SK-N-SH treated with all-trans-retinoic acid at 6 μM for 48 hours (cell line): Measurements from ENCODE around the gene ELMO1.

Source experiments
- BACH2 ChIP-seq: fragments of 250-450 bp; sonication (Bioruptor Pico); IDR thresholded peaks from 2 replicates; pipeline ENCODE4 v1.9.0; 2021; ENCODE audit warnings: mild to moderate bottlenecking, borderline replicate concordance
- CSRNP3 ChIP-seq: fragments of 250-450 bp; sonication (Bioruptor Pico); IDR thresholded peaks from 2 replicates; pipeline ENCODE4 v1.5.1; 2021; ENCODE audit warnings: mild to moderate bottlenecking, moderate library complexity
- ISL1 ChIP-seq: fragments of 250-450 bp; sonication (Bioruptor Pico); IDR thresholded peaks from 2 replicates; pipeline ENCODE4 v2.1.2; 2022; ENCODE audit warnings: mild to moderate bottlenecking, moderate library complexity
- PATZ1 ChIP-seq: fragments of 250-450 bp; sonication (Bioruptor Pico); IDR thresholded peaks from 2 replicates; pipeline ENCODE4 v1.8.0; 2020; ENCODE audit warnings: mild to moderate bottlenecking, moderate library complexity, borderline replicate concordance
- POU6F1 ChIP-seq: fragments of 250-450 bp; sonication (Bioruptor Pico); IDR thresholded peaks from 2 replicates; pipeline ENCODE4 v1.8.0; 2021; ENCODE audit warnings: low read depth, mild to moderate bottlenecking, moderate library complexity, borderline replicate concordance
- RARB ChIP-seq: fragments of 250-450 bp; sonication (Bioruptor Pico); IDR thresholded peaks from 2 replicates; pipeline ENCODE4 v1.8.0; 2021; ENCODE audit warnings: mild to moderate bottlenecking, moderate library complexity
- SNAI2 ChIP-seq: fragments of 250-450 bp; sonication (Bioruptor Pico); IDR thresholded peaks from 2 replicates; pipeline ENCODE4 v1.5.0; 2020; ENCODE audit warnings: mild to moderate bottlenecking, moderate library complexity
- ZFP3 ChIP-seq: fragments of 250-450 bp; sonication (Bioruptor Pico); IDR thresholded peaks from 2 replicates; pipeline ENCODE4 v1.5.0; 2020; ENCODE audit warnings: mild to moderate bottlenecking, moderate library complexity
- ZFP30 ChIP-seq: fragments of 450-650 bp; formaldehyde crosslinking; IDR thresholded peaks from 2 replicates; pipeline ENCODE4 v1.5.0; 2022; ENCODE audit warnings: mild to moderate bottlenecking, moderate library complexity

- no peak for TF ChIP-seq ZFP3 (CRISPR knock-in tag)
- TF ChIP-seq ISL1 (CRISPR knock-in tag): no peak
- TF ChIP-seq POU6F1 (CRISPR knock-in tag): no peak
- TF ChIP-seq ZFP30 (CRISPR knock-in tag): no peak
- TF ChIP-seq CSRNP3 (CRISPR knock-in tag): no peak
- TF ChIP-seq RARB (CRISPR knock-in tag): no peak
- no peak for TF ChIP-seq SNAI2
- TF ChIP-seq BACH2 (CRISPR knock-in tag): no peak
- no peak for TF ChIP-seq PATZ1
Measured at GRCh38 chr7:37197108-37197507, 251.6 kb downstream of the ELMO1 start.
